EH (cell line): Measurements from ENCODE around the gene PMS1.
"Not testable (repeated sequence)": the region's sequence is repeated elsewhere in the genome, so short reads cannot be mapped to it uniquely, and the experiment has no call there.

Source experiments
- DNase-seq: peaks from one replicate; pipeline ENCODE4 v3.0.0-alpha.2; 2015; ENCODE audit warnings: low read depth

Gene PMS1

GRCh38 chr2:189783927-189784867 lies at the start of gene PMS1, which contains the start of gene ORMDL1:
Gene PMS1, plus strand, starts transcription at chr2:189784450. Its CDS starts 7,360 bp downstream, at chr2:189791810.
Gene ORMDL1, minus strand, starts transcription at chr2:189784339. Its CDS starts 1,744 bp downstream, at chr2:189782595.
- DNase-seq: peak; percentile 95

GRCh38 chr2:189751080-189751658 lies 33.1 kb upstream of the PMS1 start:
- peak; percentile 51 for DNase-seq

- DNase-seq: no peak
These were observed 27.8 kb upstream of the PMS1 start for GRCh38 chr2:189756311-189756952.

- not testable (repeated sequence) for DNase-seq
These were observed 24.1 kb upstream of the PMS1 start for GRCh38 chr2:189760154-189760553.

GRCh38 chr2:189762229-189762550 lies 22.1 kb upstream of the PMS1 start:
- DNase-seq: no peak

- DNase-seq: peak; percentile 90
These were observed 21.5 kb upstream of the PMS1 start, which contains the start of gene OSGEPL1 for GRCh38 chr2:189762551-189763298. Gene OSGEPL1, minus strand, starts transcription at chr2:189762792. Its CDS starts 1,152 bp downstream, at chr2:189761640.

GRCh38 chr2:189763908-189764661 lies 20.2 kb upstream of the PMS1 start:
- DNase-seq: peak; percentile 24

- DNase-seq: no peak
These were observed 13.5 kb upstream of the PMS1 start for GRCh38 chr2:189770590-189771322.

GRCh38 chr2:189772212-189772611 lies 12.0 kb upstream of the PMS1 start:
- no peak for DNase-seq

GRCh38 chr2:189782221-189782671 lies 2.0 kb upstream of the PMS1 start:
- no peak for DNase-seq

GRCh38 chr2:189783451-189783926 lies 761 bp upstream of the PMS1 start:
- DNase-seq: peak; percentile 57

- no peak for DNase-seq
These were observed 7.2 kb downstream of the PMS1 start for GRCh38 chr2:189791338-189792042.

- no peak for DNase-seq
These were observed 10.1 kb downstream of the PMS1 start for GRCh38 chr2:189794310-189794709.

- DNase-seq: no peak
These were observed 13.7 kb downstream of the PMS1 start for GRCh38 chr2:189797902-189798301.

GRCh38 chr2:189798312-189799029 lies 14.2 kb downstream of the PMS1 start:
- DNase-seq: peak; percentile 66

GRCh38 chr2:189799030-189799331 lies 14.7 kb downstream of the PMS1 start:
- DNase-seq: no peak

- DNase-seq: peak; percentile 73
These were observed 15.3 kb downstream of the PMS1 start for GRCh38 chr2:189799531-189799930.

- DNase-seq: peak; percentile 21
These were observed 18.2 kb downstream of the PMS1 start for GRCh38 chr2:189802396-189802912.

GRCh38 chr2:189803431-189803830 lies 19.2 kb downstream of the PMS1 start:
- no peak for DNase-seq
